BJ (cell line): ENCODE measurements around the gene COQ4. TPM values are rescaled to one million over a fixed set of nuclear protein-coding genes. Genes with fewer than 3 reads are reported as not detected.

ENCODE experiments used
- CTCF ChIA-PET: fragments of 350-600 bp; formaldehyde crosslinking; extraction: SDS; loops from one replicate; lab custom pipeline; 2021; ENCODE audit warnings: antibody characterized with exemption, inconsistent platforms; lab: Yijun Ruan, JAX
- POLR2A ChIA-PET: fragments of 300-600 bp; sonication (Branson Sonifier 250); formaldehyde crosslinking; extraction: SDS; loops from one replicate; lab custom pipeline; 2021; ENCODE audit warnings: antibody characterized with exemption; lab: Charles Lee
- DNase-seq: peaks from one replicate; pipeline ENCODE4 v3.0.0-alpha.2; 2011; ENCODE audit warnings: low read depth
- H3K27me3 ChIP-seq: 2 replicates; pipeline ENCODE4 v1.6.0; 2011; ENCODE audit warnings: low read length; ENCODE audit not compliant: control insufficient read depth, insufficient read depth
- H3K36me3 ChIP-seq: 2 replicates; pipeline ENCODE4 v1.5.1; 2011; ENCODE audit warnings: low read length; ENCODE audit not compliant: control insufficient read depth, insufficient read depth
- H3K4me3 ChIP-seq: 2 replicates; pipeline ENCODE4 v1.5.1; 2011; ENCODE audit warnings: low read depth, mild to moderate bottlenecking, control low read depth, low read length
- polyA plus RNA-seq: library from polyadenylated mRNA; depleted of rRNA; stranded (reverse); fragments of >200 nt; gene quantifications from 2 replicates; pipeline ENCODE4 v1.2.3, GENCODE V29; 2011
- TF ChIP-seq, protein P1 (sequence below): IDR thresholded peaks from 2 replicates; pipeline ENCODE4 v1.5.1; 2011; ENCODE audit warnings: low read depth, mild to moderate bottlenecking, control low read depth, inconsistent platforms, low read length, moderate library complexity; ENCODE audit not compliant: insufficient read depth

The COQ4 gene
- polyA plus RNA-seq, 1 experiment = 34.6 TPM

DNA sequence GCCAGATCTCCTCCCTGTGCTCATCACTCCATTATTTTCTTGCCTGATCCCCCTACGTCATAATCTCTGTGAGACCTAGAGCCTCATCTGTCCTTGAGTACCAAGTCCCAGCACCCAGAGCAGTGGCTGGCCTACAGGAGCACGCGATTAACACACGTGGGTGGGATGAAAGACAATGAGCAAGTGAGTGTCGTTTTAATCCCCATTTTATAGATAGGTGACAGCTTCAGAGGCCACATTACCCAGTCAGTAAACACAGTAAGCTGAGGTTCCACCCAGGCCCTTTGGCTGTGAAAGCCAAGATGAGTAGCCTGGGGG, 17.7 kb upstream of the COQ4 start:
- no peak for DNase-seq

GRCh38 chr9:128309551-128309950, 13.1 kb upstream of the COQ4 start:
- H3K27me3 ChIP-seq = no peaks in the 10 kb centered on the region
- POLR2A ChIA-PET = no interaction called here

More for the DNA sequence above, 17.7 kb upstream of the COQ4 start:
- ChIA-PET CTCF (interaction anchor here (2.9 to 8.5 kb wide), 2 partner anchors 9 to 36 kb away, joined by 14 to 50 read pairs; no protein-coding TSS in a partner anchor), POLR2A (no interaction called here)
- Histone ChIP-seq H3K36me3 (peaks cover 8% of the 10 kb centered on the region), H3K4me3 (no peak overlapping the region), H3K27me3 (no peaks in the 10 kb centered on the region)
- TF ChIP-seq, protein P1, sequence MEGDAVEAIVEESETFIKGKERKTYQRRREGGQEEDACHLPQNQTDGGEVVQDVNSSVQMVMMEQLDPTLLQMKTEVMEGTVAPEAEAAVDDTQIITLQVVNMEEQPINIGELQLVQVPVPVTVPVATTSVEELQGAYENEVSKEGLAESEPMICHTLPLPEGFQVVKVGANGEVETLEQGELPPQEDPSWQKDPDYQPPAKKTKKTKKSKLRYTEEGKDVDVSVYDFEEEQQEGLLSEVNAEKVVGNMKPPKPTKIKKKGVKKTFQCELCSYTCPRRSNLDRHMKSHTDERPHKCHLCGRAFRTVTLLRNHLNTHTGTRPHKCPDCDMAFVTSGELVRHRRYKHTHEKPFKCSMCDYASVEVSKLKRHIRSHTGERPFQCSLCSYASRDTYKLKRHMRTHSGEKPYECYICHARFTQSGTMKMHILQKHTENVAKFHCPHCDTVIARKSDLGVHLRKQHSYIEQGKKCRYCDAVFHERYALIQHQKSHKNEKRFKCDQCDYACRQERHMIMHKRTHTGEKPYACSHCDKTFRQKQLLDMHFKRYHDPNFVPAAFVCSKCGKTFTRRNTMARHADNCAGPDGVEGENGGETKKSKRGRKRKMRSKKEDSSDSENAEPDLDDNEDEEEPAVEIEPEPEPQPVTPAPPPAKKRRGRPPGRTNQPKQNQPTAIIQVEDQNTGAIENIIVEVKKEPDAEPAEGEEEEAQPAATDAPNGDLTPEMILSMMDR = no peak

DNA sequence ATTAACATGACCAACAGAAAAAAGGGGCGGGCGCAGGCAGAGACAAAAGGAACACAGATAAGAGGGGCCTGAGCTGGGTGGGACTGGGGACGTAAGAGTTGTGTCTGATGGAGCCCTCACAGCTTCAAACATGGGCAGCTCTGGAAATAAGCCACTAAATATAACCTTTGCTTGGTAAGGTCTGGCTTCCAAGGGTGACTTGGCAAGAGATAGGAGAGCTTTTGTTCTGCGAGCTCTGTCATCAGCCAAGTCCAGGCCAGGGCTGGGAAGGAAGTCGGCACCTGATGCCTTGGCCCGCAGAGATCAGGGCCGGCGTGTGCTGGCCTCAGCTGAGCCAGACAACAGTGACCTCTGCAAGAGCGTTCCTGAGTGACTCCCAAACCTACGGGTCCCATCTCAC, 12.2 kb upstream of the COQ4 start:
- H3K4me3 ChIP-seq = no peak overlapping the region
- TF ChIP-seq, protein P1 = no peak
- DNase-seq = no peak
- CTCF ChIA-PET = interaction anchor here (1.4 to 8.5 kb wide), 2 partner anchors 9 to 15 kb away, joined by 6 to 50 read pairs; no protein-coding TSS in a partner anchor
- H3K27me3 ChIP-seq = no peaks in the 10 kb centered on the region
- POLR2A ChIA-PET = interaction anchor here (0.5 kb wide), 1 partner anchor 830 kb away, joined by 5 read pairs; no protein-coding TSS in a partner anchor
- peaks cover 21% of the 10 kb centered on the region for H3K36me3 ChIP-seq

More at GRCh38 chr9:128309551-128309950, 13.1 kb upstream of the COQ4 start:
- CTCF ChIA-PET = interaction anchor here (1.1 to 8.5 kb wide), 3 partner anchors 10 to 32 kb away, joined by 4 to 50 read pairs (median 6); no protein-coding TSS in a partner anchor
- TF ChIP-seq, protein P1 = no peak
- Histone ChIP-seq H3K4me3 (no peak overlapping the region), H3K36me3 (peaks cover 21% of the 10 kb centered on the region)
- no peak for DNase-seq

DNA sequence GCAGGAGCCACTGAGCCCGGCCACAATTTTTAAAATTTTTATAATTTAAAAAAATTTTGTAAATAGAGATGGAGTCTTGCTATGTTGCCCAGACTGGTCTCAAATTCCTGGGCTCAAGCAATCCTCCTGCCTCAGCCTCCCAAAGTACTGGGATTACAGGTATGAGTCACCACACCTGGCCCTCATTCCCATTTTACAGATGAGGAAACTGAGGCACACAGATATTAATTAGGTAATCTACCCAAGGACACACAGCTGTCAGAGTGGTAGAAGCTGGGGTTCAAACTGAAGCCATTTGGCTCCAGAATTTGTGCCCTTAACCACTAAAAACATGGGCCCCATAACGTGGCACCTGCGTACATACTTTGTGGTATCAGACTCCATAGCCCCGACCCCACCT, 7.9 kb upstream of the COQ4 start:
- DNase-seq = no peak
- ChIA-PET POLR2A (no interaction called here), CTCF (interaction anchor here (1.7 kb wide), 1 partner anchor 48 kb away, joined by 5 read pairs; no protein-coding TSS in a partner anchor)
- peaks cover 22% of the 10 kb centered on the region for H3K36me3 ChIP-seq
- H3K27me3 ChIP-seq = no peaks in the 10 kb centered on the region
- no peak overlapping the region for H3K4me3 ChIP-seq
- TF ChIP-seq, protein P1 = no peak

DNA sequence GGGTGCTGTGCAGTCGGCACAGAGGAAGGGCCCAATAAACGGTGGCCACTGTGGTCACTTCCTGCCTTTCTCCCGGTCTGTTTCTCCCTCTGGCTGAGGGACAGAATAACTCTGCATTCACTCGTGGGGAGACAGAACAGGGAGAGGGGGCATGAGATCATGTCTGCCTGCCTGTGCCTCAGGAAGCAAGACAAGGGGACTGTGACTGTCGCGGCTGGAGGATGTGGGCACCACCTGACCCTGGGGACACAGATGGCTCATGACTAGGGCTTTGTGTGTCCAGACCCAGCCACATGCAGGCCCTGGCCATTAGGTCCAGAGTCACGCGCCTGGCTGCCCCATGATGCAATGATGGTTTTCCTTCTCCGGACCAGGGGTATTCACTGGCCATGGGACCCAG, 6.2 kb upstream of the COQ4 start:
- Histone ChIP-seq H3K4me3 (no peak overlapping the region), H3K27me3 (no peaks in the 10 kb centered on the region), H3K36me3 (peaks cover 10% of the 10 kb centered on the region)
- ChIA-PET POLR2A (no interaction called here), CTCF (interaction anchor here (1.2 kb wide), 1 partner anchor 25 kb away, joined by 3 read pairs; no protein-coding TSS in a partner anchor)
- TF ChIP-seq, protein P1 = no peak
- no peak for DNase-seq
